Thyroid gland (tissue), 4 donors: ENCODE results near the gene SAYSD1. TPM values are rescaled to one million over a fixed set of nuclear protein-coding genes. Genes with fewer than 3 reads are reported as not detected.
"Not testable (repeated sequence)": the region's sequence is repeated elsewhere in the genome, so short reads cannot be mapped to it uniquely, and the experiment has no call there.

Experiments
- DNase-seq, 2 donors: peaks; one replicate each; pipeline ENCODE4 v3.0.0-alpha.2; 2019
- H3K27ac ChIP-seq, 3 donors: fragments of 200-600 bp; sonication (generic); 1 replicate in 2 of 3; 2 replicates in 1 of 3; pipeline ENCODE4 v1.5.1; 2016 to 2019; ENCODE audit warnings: mild to moderate bottlenecking in 1 of 3, moderate library complexity in 1 of 3
- H3K27me3 ChIP-seq: fragments of 200-600 bp; sonication (generic); one replicate; pipeline ENCODE4 v1.5.1; 2019
- H3K36me3 ChIP-seq, 2 donors: fragments of 200-600 bp; sonication (generic); one replicate each; pipeline ENCODE4 v1.5.1; 2016 to 2019
- H3K4me1 ChIP-seq, 2 donors: fragments of 200-600 bp; sonication (generic); one replicate each; pipeline ENCODE4 v1.5.1; 2017 to 2019
- H3K4me3 ChIP-seq, 3 donors: fragments of 200-600 bp; sonication (generic); replicated peaks in 1 of 3; 1 replicate in 2 of 3; 2 replicates in 1 of 3; pipeline ENCODE4 v1.5.1; 2016; ENCODE audit warnings: mild to moderate bottlenecking in 1 of 3
- H3K9me3 ChIP-seq: fragments of 200-600 bp; sonication (generic); one replicate; pipeline ENCODE4 v1.5.1; 2017
- POLR2A ChIP-seq, 2 donors: fragments of 450-650 bp; IDR thresholded peaks; one replicate each; pipeline ENCODE4 v1.6.1; 2017; ENCODE audit warnings: antibody characterized with exemption in 2 of 2, mild to moderate bottlenecking in 2 of 2, moderate library complexity in 1 of 2
- WGBS, 2 donors: methylation state at CpG; one replicate each; pipeline ENCODE4 v1.1.5; 2017; 5-methylcytosine and 5-hydroxymethylcytosine counted together
- intact Hi-C: fragments of 100-400 bp; cut with DNase I; formaldehyde crosslinking; loops from one replicate; pipeline ENCODE4 v1.15.1; 2023
- total RNA-seq, 4 donors: library from RNA; depleted of rRNA; stranded (reverse); fragments of >200 nt; gene quantifications; one replicate each; pipeline ENCODE4 v1.2.3, GENCODE V29; 2016
- TF ChIP-seq, protein P1 (sequence below), 6 experiments: fragments of 200-600 bp in 3 of 6; fragments of 450-650 bp in 3 of 6; sonication (generic) in 3 of 6; IDR thresholded peaks; one replicate each; pipeline ENCODE4 v1.5.1; 2016 to 2019; ENCODE audit warnings: antibody characterized with exemption in 6 of 6, mild to moderate bottlenecking in 2 of 6, inconsistent platforms in 1 of 6, moderate library complexity in 1 of 6

Gene SAYSD1
- total RNA-seq, 4 donors from 2014 or later, result 22.7 to 36.5 (median 29.2) TPM

DNA sequence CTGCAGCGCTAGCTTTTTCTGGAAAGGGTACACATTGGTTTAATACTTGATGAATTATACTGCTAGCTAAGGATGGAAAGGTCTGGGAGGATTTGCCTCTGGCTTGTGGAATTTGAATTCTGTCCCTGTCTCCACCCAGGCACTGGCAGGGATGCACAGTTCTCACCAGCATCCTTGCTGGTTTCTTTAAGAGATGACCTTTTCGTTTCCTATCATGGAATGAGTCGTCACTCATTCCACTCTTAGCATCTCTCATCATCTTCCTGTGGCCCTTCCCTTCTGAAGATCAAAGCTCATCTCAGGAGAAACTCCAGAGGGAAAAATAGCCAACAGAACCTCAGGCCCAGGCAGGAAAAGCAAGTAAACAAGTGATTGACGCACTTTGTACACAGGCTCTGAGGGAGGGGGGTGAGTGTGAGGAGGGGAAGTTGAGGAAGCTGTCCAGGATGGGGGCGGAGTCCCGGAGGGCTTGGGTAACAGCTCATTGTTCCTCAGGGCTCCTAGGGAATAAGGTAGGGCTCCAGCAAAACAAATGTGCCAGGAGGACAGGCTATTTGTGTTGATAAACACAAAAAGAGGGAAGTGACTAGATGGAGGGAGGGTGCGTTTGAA lies 25.7 kb upstream of the SAYSD1 start:
- 53 to 62% methylated on average over 7 of the region's 7 CpGs for whole genome bisulfite sequencing, 2 donors

DNA sequence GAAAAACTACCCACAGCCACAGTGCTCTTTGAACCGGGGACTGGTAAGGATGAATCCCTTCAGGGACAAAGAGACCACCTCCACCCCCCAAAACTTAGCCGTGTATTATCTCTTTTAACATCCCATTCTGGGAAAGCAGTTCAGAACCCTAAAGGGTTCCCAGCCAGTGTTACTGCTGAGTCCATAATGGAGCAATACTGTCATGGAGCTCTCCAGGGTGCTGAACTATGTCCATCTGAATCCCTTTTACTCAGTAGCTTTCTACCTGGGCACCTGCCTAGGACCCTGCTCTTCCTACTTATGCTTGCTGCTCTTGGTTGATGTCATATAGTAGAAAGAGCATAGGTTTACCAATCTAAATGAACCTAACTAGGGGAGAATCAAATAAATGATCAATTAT lies 22.3 kb upstream of the SAYSD1 start:
- intact Hi-C loops, result no loop called here

More for the DNA sequence above, 25.7 kb upstream of the SAYSD1 start:
- Histone ChIP-seq H3K9me3 (no peaks in the 10 kb centered on the region), H3K27ac (peak overlapping the region in 1 of 3 donors; percentile 17), H3K4me1 (no peaks in the 10 kb centered on the region), H3K4me3 (no peak overlapping the region), H3K36me3 (no peaks in the 10 kb centered on the region), H3K27me3 (no peaks in the 10 kb centered on the region)
- TF ChIP-seq, protein P1, sequence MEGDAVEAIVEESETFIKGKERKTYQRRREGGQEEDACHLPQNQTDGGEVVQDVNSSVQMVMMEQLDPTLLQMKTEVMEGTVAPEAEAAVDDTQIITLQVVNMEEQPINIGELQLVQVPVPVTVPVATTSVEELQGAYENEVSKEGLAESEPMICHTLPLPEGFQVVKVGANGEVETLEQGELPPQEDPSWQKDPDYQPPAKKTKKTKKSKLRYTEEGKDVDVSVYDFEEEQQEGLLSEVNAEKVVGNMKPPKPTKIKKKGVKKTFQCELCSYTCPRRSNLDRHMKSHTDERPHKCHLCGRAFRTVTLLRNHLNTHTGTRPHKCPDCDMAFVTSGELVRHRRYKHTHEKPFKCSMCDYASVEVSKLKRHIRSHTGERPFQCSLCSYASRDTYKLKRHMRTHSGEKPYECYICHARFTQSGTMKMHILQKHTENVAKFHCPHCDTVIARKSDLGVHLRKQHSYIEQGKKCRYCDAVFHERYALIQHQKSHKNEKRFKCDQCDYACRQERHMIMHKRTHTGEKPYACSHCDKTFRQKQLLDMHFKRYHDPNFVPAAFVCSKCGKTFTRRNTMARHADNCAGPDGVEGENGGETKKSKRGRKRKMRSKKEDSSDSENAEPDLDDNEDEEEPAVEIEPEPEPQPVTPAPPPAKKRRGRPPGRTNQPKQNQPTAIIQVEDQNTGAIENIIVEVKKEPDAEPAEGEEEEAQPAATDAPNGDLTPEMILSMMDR (IDR thresholded peaks at IDR 0.05), result no peak
- TF ChIP-seq POLR2A (IDR thresholded peaks at IDR 0.05), result no peak
- DNase-seq, result peak in 1 of 2 donors; percentile 7
- intact Hi-C loops, result no loop called here

DNA sequence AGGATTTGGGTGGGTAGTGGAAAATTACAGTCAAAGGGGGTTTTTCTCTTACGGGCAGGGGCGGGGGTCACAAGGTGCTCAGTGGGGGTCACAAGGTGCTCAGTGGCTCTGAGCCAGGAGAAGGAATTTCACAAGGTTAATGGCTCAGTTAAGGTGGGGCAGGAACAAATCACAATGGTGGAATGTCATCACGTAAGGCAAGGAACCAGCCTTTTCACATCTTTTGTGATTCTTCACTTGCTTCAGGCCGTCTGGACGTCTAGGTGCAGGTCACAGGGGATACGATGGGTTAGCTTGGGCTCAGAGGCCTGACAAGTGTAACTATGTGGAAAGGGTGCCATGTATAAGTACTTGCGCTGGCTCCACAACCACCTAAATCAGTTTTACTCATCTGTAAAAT lies 21.2 kb upstream of the SAYSD1 start:
- not testable (repeated sequence) for H3K27me3 ChIP-seq
- 72 to 76% methylated on average over 7 of the region's 7 CpGs for WGBS, 2 donors

More for the DNA sequence above, 22.3 kb upstream of the SAYSD1 start:
- Histone ChIP-seq H3K27ac (no peak overlapping the region), H3K4me1 (no peaks in the 10 kb centered on the region), H3K4me3 (no peak overlapping the region), H3K36me3 (no peaks in the 10 kb centered on the region), H3K9me3 (no peaks in the 10 kb centered on the region), H3K27me3 (no peaks in the 10 kb centered on the region)
- WGBS, 2 donors, result 20 to 28% methylated on average over 2 of the region's 2 CpGs
- peak in 1 of 2 donors; percentile 43 for DNase-seq
- TF ChIP-seq, protein P1 (IDR thresholded peaks at IDR 0.05), result no peak
- TF ChIP-seq POLR2A (IDR thresholded peaks at IDR 0.05), result no peak

DNA sequence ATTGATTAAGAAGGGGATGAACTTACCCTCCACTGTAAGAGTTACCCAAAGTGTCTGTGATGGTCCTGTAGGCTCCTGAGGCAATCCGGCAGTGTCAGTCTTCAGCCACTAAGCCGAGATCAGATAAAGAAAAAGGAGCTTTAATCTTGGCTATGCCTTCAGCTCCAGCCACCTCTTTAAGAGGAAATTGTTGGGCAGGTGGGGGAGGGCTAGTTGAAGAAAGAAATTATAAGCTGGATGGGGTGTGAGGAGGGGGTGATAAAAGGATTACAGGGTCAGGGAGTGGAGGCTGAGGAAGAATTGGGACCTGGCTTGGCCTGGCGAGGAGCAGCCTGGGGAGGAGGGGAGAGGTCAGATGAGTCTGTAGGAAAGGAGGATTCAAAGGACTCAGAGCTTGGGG lies 19.8 kb upstream of the SAYSD1 start:
- H3K4me3 ChIP-seq, DNase-seq, intact Hi-C loops, H3K27me3 ChIP-seq, H3K36me3 ChIP-seq, H3K9me3 ChIP-seq, H3K4me1 ChIP-seq, H3K27ac ChIP-seq: not testable (repeated sequence)
- WGBS, 2 donors, result 57 to 58% methylated on average over 3 of the region's 3 CpGs

More for the DNA sequence above, 21.2 kb upstream of the SAYSD1 start:
- H3K9me3 ChIP-seq, intact Hi-C loops, H3K4me3 ChIP-seq, H3K27ac ChIP-seq, H3K36me3 ChIP-seq, DNase-seq, H3K4me1 ChIP-seq: not testable (repeated sequence)

DNA sequence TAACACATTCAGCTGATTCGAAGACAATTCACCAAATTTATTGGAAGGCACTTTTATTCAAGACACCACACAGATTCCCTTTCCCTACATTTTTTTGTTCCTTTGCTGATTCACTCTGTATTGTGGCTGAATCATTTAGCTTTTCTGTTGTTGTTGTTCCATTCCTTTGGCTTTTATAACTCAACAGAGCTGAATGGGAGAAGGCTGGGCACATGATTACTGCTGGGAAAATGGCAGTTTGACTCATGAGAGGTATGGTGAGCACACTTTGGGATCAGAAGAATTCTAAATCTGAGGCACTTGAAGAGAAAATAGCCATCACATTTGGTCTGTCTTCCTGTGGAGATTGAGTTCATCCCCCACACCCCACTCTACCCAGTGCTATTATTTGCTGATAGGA lies 15.7 kb upstream of the SAYSD1 start:
- Histone ChIP-seq H3K36me3 (no peaks in the 10 kb centered on the region), H3K4me1 (no peaks in the 10 kb centered on the region), H3K27me3 (no peaks in the 10 kb centered on the region), H3K4me3 (no peak overlapping the region), H3K9me3 (no peaks in the 10 kb centered on the region), H3K27ac (no peak overlapping the region)
- WGBS, 2 donors, result 94 to 96% methylated on average over 1 of the region's 1 CpG
- no peak for TF ChIP-seq POLR2A (IDR thresholded peaks at IDR 0.05)
- TF ChIP-seq, protein P1 (IDR thresholded peaks at IDR 0.05), result no peak
- DNase-seq, result no peak
- intact Hi-C loops, result no loop called here

DNA sequence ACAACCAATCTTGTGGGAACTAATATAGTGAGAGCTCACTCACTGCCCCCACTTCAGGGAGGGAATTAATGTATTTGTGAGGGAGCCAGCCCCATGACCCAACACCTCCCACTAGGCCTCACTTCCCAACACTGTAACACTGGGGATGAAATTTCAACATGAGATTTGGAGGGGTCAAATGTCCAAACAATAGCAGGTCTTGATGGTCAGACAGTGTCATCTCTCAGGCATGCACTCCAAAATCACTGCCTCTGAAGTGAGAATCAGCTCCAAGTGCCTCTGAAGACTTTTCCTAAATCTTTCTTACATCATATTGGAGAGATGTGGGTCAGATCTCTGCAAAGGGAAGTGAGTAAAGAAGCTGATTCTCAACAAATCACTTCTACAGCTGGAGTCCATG lies 13.8 kb upstream of the SAYSD1 start:
- intact Hi-C loops, result no loop called here
- TF ChIP-seq, protein P1 (IDR thresholded peaks at IDR 0.05), result no peak
- TF ChIP-seq POLR2A (IDR thresholded peaks at IDR 0.05), result no peak
- Histone ChIP-seq H3K27me3 (no peaks in the 10 kb centered on the region), H3K4me3 (no peak overlapping the region), H3K36me3 (no peaks in the 10 kb centered on the region), H3K4me1 (no peaks in the 10 kb centered on the region), H3K27ac (no peak overlapping the region), H3K9me3 (no peaks in the 10 kb centered on the region)
- DNase-seq, result no peak
